Tibial nerve (tissue), 4 donors: ENCODE data around the gene ARID3C. TPM values are rescaled to one million over a fixed set of nuclear protein-coding genes. Genes with fewer than 3 reads are reported as not detected.

ENCODE experiments used
- DNase-seq, 2 donors: peaks; one replicate each; pipeline ENCODE4 v3.0.0-alpha.2; 2019; ENCODE audit warnings: low spot score in 2 of 2
- H3K27ac ChIP-seq, 4 donors: fragments of 200-600 bp; sonication (generic) in 3 of 4; one replicate each; pipeline ENCODE4 v1.5.1; 2017 to 2019; ENCODE audit warnings: mild to moderate bottlenecking in 1 of 4
- H3K27me3 ChIP-seq, 2 donors: fragments of 200-600 bp; sonication (generic) in 1 of 2; one replicate each; pipeline versions ENCODE4 v1.5.1 to v1.6.0; 2017 to 2019
- H3K36me3 ChIP-seq, 3 donors: fragments of 200-600 bp; sonication (generic); one replicate each; pipeline ENCODE4 v1.5.1; 2018 to 2019
- H3K4me1 ChIP-seq, 4 donors: fragments of 200-600 bp; sonication (generic) in 3 of 4; one replicate each; pipeline ENCODE4 v1.5.1; 2017 to 2019
- H3K4me3 ChIP-seq, 4 donors: fragments of 200-600 bp; sonication (generic) in 3 of 4; one replicate each; pipeline ENCODE4 v1.5.1; 2017 to 2019; ENCODE audit warnings: mild to moderate bottlenecking in 1 of 4, moderate library complexity in 1 of 4
- H3K9me3 ChIP-seq, 4 donors: fragments of 200-600 bp; sonication (generic) in 3 of 4; one replicate each; pipeline ENCODE4 v1.5.1; 2017 to 2019
- CTCF ChIP-seq, 5 experiments: fragments of 200-600 bp in 3 of 5; fragments of 450-650 bp in 2 of 5; sonication (generic) in 3 of 5; IDR thresholded peaks; one replicate each; pipeline ENCODE4 v1.5.1; 2016 to 2019; ENCODE audit warnings: antibody characterized with exemption in 5 of 5, mild to moderate bottlenecking in 3 of 5, moderate library complexity in 2 of 5
- EP300 ChIP-seq, 2 donors: sonication (generic); formaldehyde crosslinking; IDR thresholded peaks; one replicate each; pipeline ENCODE4 v1.6.1; 2017; ENCODE audit warnings: antibody characterized with exemption in 2 of 2, mild to moderate bottlenecking in 1 of 2
- POLR2A ChIP-seq, 2 donors: fragments of 450-650 bp; IDR thresholded peaks; one replicate each; pipeline ENCODE4 v1.6.1; 2017; ENCODE audit warnings: antibody characterized with exemption in 2 of 2, mild to moderate bottlenecking in 2 of 2, moderate library complexity in 2 of 2
- WGBS, 2 donors: methylation state at CpG; one replicate each; pipeline ENCODE4 v1.1.5; 2018; 5-methylcytosine and 5-hydroxymethylcytosine counted together
- total RNA-seq, 4 donors: library from RNA; depleted of rRNA; stranded (reverse); fragments of >200 nt; gene quantifications; one replicate each; pipeline ENCODE4 v1.1.0, GENCODE V29; 2016

The ARID3C gene
- total RNA-seq, 4 donors from 2014 or later, result 0.30 to 2.1 (median 1.3) TPM

DNA sequence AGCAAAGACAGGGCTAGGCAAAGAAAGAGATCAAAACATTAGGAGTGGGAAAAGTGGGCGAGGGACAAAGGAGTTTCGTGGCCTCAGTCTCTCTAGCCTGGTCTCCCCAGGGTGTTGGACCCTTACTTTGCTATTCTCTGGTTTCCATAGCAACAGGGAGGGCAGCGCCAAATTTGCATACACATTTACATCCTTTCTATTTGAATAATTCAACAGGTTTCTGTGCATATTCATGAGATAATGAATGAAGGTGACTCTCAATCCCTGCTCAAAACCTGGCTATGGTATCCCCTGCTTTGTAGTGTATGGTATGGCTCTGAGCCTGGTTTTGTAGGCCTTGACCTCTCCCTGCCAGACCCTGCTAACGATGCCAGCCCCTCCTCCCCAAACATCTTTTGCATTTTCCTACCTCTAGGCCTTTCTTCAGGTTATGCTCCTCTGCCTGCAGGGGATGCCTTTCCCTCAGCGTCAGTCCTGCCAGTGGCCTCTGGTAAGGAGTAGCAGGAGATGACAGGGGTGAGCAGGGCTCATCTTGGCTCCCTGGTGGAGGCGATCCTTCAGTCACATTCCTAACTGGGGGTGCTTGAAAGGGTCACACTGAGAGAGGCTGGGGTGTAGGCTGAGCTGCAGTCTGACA is 26.8 kb downstream of the ARID3C start:
- whole genome bisulfite sequencing, 2 donors, result 80 to 81% methylated on average over 6 of the region's 6 CpGs
- no peaks in the 10 kb centered on the region for H3K36me3 ChIP-seq
- no peaks in the 10 kb centered on the region for H3K27me3 ChIP-seq
- H3K9me3 ChIP-seq, result no peaks in the 10 kb centered on the region
- no peak for DNase-seq
- no peak overlapping the region for H3K4me3 ChIP-seq
- peaks cover 0 to 4% (median 0%) of the 10 kb centered on the region in 4 donors for H3K4me1 ChIP-seq
- no peak overlapping the region for H3K27ac ChIP-seq
- TF ChIP-seq EP300 (IDR thresholded peaks at IDR 0.05) (no peak), CTCF (IDR thresholded peaks at IDR 0.05) (no peak), POLR2A (IDR thresholded peaks at IDR 0.05) (no peak)

DNA sequence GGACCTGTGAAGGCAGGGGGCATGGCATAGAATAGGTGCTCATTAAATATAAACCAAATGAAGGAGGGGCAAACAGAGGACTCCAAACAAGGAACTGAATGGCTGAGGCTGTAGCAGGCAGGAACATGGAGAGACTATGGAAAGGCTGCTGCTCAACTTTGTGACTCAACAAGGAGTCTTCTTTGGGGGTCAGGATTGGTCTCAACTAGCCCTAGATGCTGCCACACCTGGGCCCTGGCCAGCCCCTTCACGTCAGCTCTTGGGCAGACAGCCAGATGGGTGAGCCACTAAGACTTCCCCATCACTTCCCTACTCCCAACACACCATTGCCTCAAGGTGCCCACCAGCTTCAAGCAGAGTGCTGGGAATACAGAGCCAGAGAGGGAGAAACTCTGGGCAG is 28.0 kb downstream of the ARID3C start:
- Histone ChIP-seq H3K4me3 (no peak overlapping the region), H3K9me3 (no peaks in the 10 kb centered on the region), H3K36me3 (no peaks in the 10 kb centered on the region), H3K27me3 (no peaks in the 10 kb centered on the region), H3K4me1 (peaks cover 0 to 4% (median 0%) of the 10 kb centered on the region in 4 donors), H3K27ac (no peak overlapping the region)
- 50 to 71% methylated on average over 1 of the region's 1 CpG for WGBS, 2 donors
- TF ChIP-seq EP300 (IDR thresholded peaks at IDR 0.05) (no peak), CTCF (IDR thresholded peaks at IDR 0.05) (no peak), POLR2A (IDR thresholded peaks at IDR 0.05) (no peak)
- DNase-seq, result no peak

DNA sequence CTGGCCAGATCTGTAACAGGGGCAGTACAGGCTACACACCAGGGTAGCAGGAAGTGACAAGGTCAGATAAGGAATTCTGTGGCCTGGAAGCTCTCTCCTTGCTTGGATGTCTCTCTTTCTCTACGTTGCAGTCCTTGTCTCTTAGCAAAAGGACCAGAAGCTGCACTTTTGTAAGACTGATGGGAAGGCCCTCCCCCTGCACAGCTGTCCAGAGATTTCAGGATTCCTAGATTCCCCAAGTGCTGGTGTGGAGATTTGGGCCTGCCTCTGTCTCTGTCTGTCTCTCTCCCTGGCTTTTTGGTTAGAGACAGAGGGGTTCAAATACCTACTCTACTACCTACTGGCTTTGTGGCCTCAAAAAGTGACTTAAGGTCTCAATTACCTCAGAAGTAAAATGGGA is 29.3 kb downstream of the ARID3C start:
- Histone ChIP-seq H3K4me3 (no peak overlapping the region), H3K4me1 (peaks cover 0 to 6% (median 0%) of the 10 kb centered on the region in 4 donors), H3K27ac (no peak overlapping the region), H3K36me3 (no peaks in the 10 kb centered on the region), H3K27me3 (no peaks in the 10 kb centered on the region), H3K9me3 (no peaks in the 10 kb centered on the region)
- 10 to 44% methylated on average over 1 of the region's 1 CpG for WGBS, 2 donors
- TF ChIP-seq EP300 (IDR thresholded peaks at IDR 0.05) (no peak), CTCF (IDR thresholded peaks at IDR 0.05) (no peak), POLR2A (IDR thresholded peaks at IDR 0.05) (no peak)
- DNase-seq, result no peak

- Histone ChIP-seq H3K27ac (peak overlapping the region; percentile 13 to 89 (median 77)), H3K4me1 (peaks cover 0 to 51% (median 38%) of the 10 kb centered on the region in 4 donors), H3K4me3 (no peak overlapping the region), H3K27me3 (peaks cover 0 to 21% of the 10 kb centered on the region in 2 donors), H3K9me3 (no peaks in the 10 kb centered on the region), H3K36me3 (no peaks in the 10 kb centered on the region)
- 44 to 54% methylated on average over 9 of the region's 9 CpGs for WGBS, 2 donors
- DNase-seq, result no peak
- TF ChIP-seq POLR2A (IDR thresholded peaks at IDR 0.05) (no peak), EP300 (IDR thresholded peaks at IDR 0.05) (no peak)
Observed at GRCh38 chr9:34594177-34594576, 34.7 kb downstream of the ARID3C start.

- Histone ChIP-seq H3K27ac (peak overlapping the region; percentile 29 to 89 (median 77)), H3K4me3 (no peak overlapping the region), H3K36me3 (no peaks in the 10 kb centered on the region), H3K9me3 (no peaks in the 10 kb centered on the region), H3K27me3 (peaks cover 0 to 28% of the 10 kb centered on the region in 2 donors), H3K4me1 (peaks cover 0 to 63% (median 44%) of the 10 kb centered on the region in 4 donors)
- TF ChIP-seq EP300 (IDR thresholded peaks at IDR 0.05) (peak in 1 of 2 donors; percentile 64), POLR2A (IDR thresholded peaks at IDR 0.05) (no peak), CTCF (IDR thresholded peaks at IDR 0.05) (no peak)
- peak; percentile 48 to 61 for DNase-seq
- 4% methylated on average over 24 to 26 of the region's 26 CpGs for WGBS, 2 donors
Observed at GRCh38 chr9:34592895-34593601, 35.8 kb downstream of the ARID3C start.
